Measurements from ENCODE around the gene CCDC17. TPM values are rescaled to one million over a fixed set of nuclear protein-coding genes. Genes with fewer than 3 reads are reported as not detected.
A peak's percentile ranks its signal among the peaks of the same experiment; 100 is the strongest.

The CCDC17 gene
- total RNA-seq = 2.5 and 2.8 TPM in 2 replicates

GRCh38 chr1:45623972-45624371 lies at the start of gene CCDC17:
CCDC17 (minus strand) TSS chr1:45624054; CDS start chr1:45623909, 145 bp downstream.
- H3K9me3 Mint-ChIP-seq = no peaks in the 10 kb centered on the region
- peaks cover 34% of the 10 kb centered on the region for H3K36me3 Mint-ChIP-seq (ENCODE audit: low read depth)
- H3K27ac Mint-ChIP-seq = no peak within 1 kb of the TSS
- H3K27me3 Mint-ChIP-seq (ENCODE audit: low read depth) = no peaks in the 10 kb centered on the region
- H3K4me3 Mint-ChIP-seq (ENCODE audit: low read depth) = no peak within 1 kb of the TSS
- intact Hi-C loops (cut with micrococcal nuclease) = no loop called here
- no peak for DNase-seq (ENCODE audit: low spot score)
- H3K4me1 Mint-ChIP-seq (ENCODE audit: low read depth) = no peaks in the 10 kb centered on the region

GRCh38 chr1:45669859-45670655 lies 46.2 kb upstream of the CCDC17 start:
- Mint-ChIP-seq H3K27ac (no peak overlapping the region), H3K4me3 (ENCODE audit: low read depth) (no peak overlapping the region), H3K27me3 (ENCODE audit: low read depth) (no peaks in the 10 kb centered on the region), H3K9me3 (no peaks in the 10 kb centered on the region), H3K36me3 (ENCODE audit: low read depth) (peaks cover 41% of the 10 kb centered on the region), H3K4me1 (ENCODE audit: low read depth) (peaks cover 13% of the 10 kb centered on the region)
- intact Hi-C loops (cut with micrococcal nuclease) = no loop called here
- no peak for DNase-seq (ENCODE audit: low spot score)

GRCh38 chr1:45669379-45669778 lies 45.5 kb upstream of the CCDC17 start:
- H3K27me3 Mint-ChIP-seq (ENCODE audit: low read depth) = no peaks in the 10 kb centered on the region
- H3K4me3 Mint-ChIP-seq (ENCODE audit: low read depth) = no peak overlapping the region
- peaks cover 40% of the 10 kb centered on the region for H3K36me3 Mint-ChIP-seq (ENCODE audit: low read depth)
- no peaks in the 10 kb centered on the region for H3K9me3 Mint-ChIP-seq
- H3K27ac Mint-ChIP-seq = no peak overlapping the region
- peaks cover 13% of the 10 kb centered on the region for H3K4me1 Mint-ChIP-seq (ENCODE audit: low read depth)
- intact Hi-C loops (cut with micrococcal nuclease) = no loop called here
- DNase-seq (ENCODE audit: low spot score) = no peak

- Mint-ChIP-seq H3K27me3 (ENCODE audit: low read depth) (no peaks in the 10 kb centered on the region), H3K36me3 (ENCODE audit: low read depth) (peaks cover 41% of the 10 kb centered on the region), H3K4me3 (ENCODE audit: low read depth) (no peak overlapping the region), H3K9me3 (no peaks in the 10 kb centered on the region), H3K4me1 (ENCODE audit: low read depth) (peaks cover 13% of the 10 kb centered on the region), H3K27ac (no peak overlapping the region)
- no peak for DNase-seq (ENCODE audit: low spot score)
- intact Hi-C loops (cut with micrococcal nuclease) = no loop called here
Measured at GRCh38 chr1:45668526-45668925, 44.7 kb upstream of the CCDC17 start.

- intact Hi-C loops (cut with micrococcal nuclease) = no loop called here
- DNase-seq (ENCODE audit: low spot score) = no peak
- Mint-ChIP-seq H3K36me3 (ENCODE audit: low read depth) (peaks cover 36% of the 10 kb centered on the region), H3K4me1 (ENCODE audit: low read depth) (peaks cover 14% of the 10 kb centered on the region), H3K27me3 (ENCODE audit: low read depth) (no peaks in the 10 kb centered on the region), H3K4me3 (ENCODE audit: low read depth) (no peak overlapping the region), H3K27ac (no peak overlapping the region), H3K9me3 (no peaks in the 10 kb centered on the region)
Measured at GRCh38 chr1:45667321-45668111, 43.7 kb upstream of the CCDC17 start.

GRCh38 chr1:45666836-45667235 lies 43.0 kb upstream of the CCDC17 start:
- intact Hi-C loops (cut with micrococcal nuclease) = no loop called here
- Mint-ChIP-seq H3K4me1 (ENCODE audit: low read depth) (peaks cover 12% of the 10 kb centered on the region), H3K27ac (no peak overlapping the region), H3K36me3 (ENCODE audit: low read depth) (peaks cover 34% of the 10 kb centered on the region), H3K27me3 (ENCODE audit: low read depth) (no peaks in the 10 kb centered on the region), H3K9me3 (no peaks in the 10 kb centered on the region), H3K4me3 (ENCODE audit: low read depth) (no peak overlapping the region)
- DNase-seq (ENCODE audit: low spot score) = no peak

GRCh38 chr1:45660336-45660735 lies 36.5 kb upstream of the CCDC17 start:
- peaks cover 14% of the 10 kb centered on the region for H3K4me1 Mint-ChIP-seq (ENCODE audit: low read depth)
- H3K36me3 Mint-ChIP-seq (ENCODE audit: low read depth) = peaks cover 67% of the 10 kb centered on the region
- intact Hi-C loops (cut with micrococcal nuclease) = no loop called here
- no peak overlapping the region for H3K27ac Mint-ChIP-seq
- H3K9me3 Mint-ChIP-seq = no peaks in the 10 kb centered on the region
- H3K27me3 Mint-ChIP-seq (ENCODE audit: low read depth) = no peaks in the 10 kb centered on the region
- no peak for DNase-seq (ENCODE audit: low spot score)
- H3K4me3 Mint-ChIP-seq (ENCODE audit: low read depth) = no peak overlapping the region

- no peak for DNase-seq (ENCODE audit: low spot score)
- H3K36me3 Mint-ChIP-seq (ENCODE audit: low read depth) = peaks cover 74% of the 10 kb centered on the region
- H3K27ac Mint-ChIP-seq = no peak overlapping the region
- no peaks in the 10 kb centered on the region for H3K27me3 Mint-ChIP-seq (ENCODE audit: low read depth)
- peaks cover 19% of the 10 kb centered on the region for H3K4me1 Mint-ChIP-seq (ENCODE audit: low read depth)
- no peaks in the 10 kb centered on the region for H3K9me3 Mint-ChIP-seq
- H3K4me3 Mint-ChIP-seq (ENCODE audit: low read depth) = no peak overlapping the region
- intact Hi-C loops (cut with micrococcal nuclease) = no loop called here
Measured at GRCh38 chr1:45659222-45659621, 35.4 kb upstream of the CCDC17 start.

GRCh38 chr1:45658171-45658570 lies 34.3 kb upstream of the CCDC17 start:
- Mint-ChIP-seq H3K4me3 (ENCODE audit: low read depth) (no peak overlapping the region), H3K4me1 (ENCODE audit: low read depth) (peaks cover 16% of the 10 kb centered on the region), H3K27me3 (ENCODE audit: low read depth) (no peaks in the 10 kb centered on the region), H3K36me3 (ENCODE audit: low read depth) (peaks cover 71% of the 10 kb centered on the region), H3K27ac (no peak overlapping the region), H3K9me3 (no peaks in the 10 kb centered on the region)
- DNase-seq (ENCODE audit: low spot score) = no peak
- intact Hi-C loops (cut with micrococcal nuclease) = no loop called here

GRCh38 chr1:45656573-45657226 lies 32.8 kb upstream of the CCDC17 start:
- no peaks in the 10 kb centered on the region for H3K9me3 Mint-ChIP-seq
- no peak overlapping the region for H3K4me3 Mint-ChIP-seq (ENCODE audit: low read depth)
- no peak overlapping the region for H3K27ac Mint-ChIP-seq
- DNase-seq (ENCODE audit: low spot score) = no peak
- peaks cover 14% of the 10 kb centered on the region for H3K4me1 Mint-ChIP-seq (ENCODE audit: low read depth)
- intact Hi-C loops (cut with micrococcal nuclease) = no loop called here
- no peaks in the 10 kb centered on the region for H3K27me3 Mint-ChIP-seq (ENCODE audit: low read depth)
- peaks cover 80% of the 10 kb centered on the region for H3K36me3 Mint-ChIP-seq (ENCODE audit: low read depth)

GRCh38 chr1:45654540-45655280 lies 30.9 kb upstream of the CCDC17 start:
- H3K4me3 Mint-ChIP-seq (ENCODE audit: low read depth) = no peak overlapping the region
- H3K27ac Mint-ChIP-seq = peak overlapping the region; percentile 46
- no peaks in the 10 kb centered on the region for H3K9me3 Mint-ChIP-seq
- H3K27me3 Mint-ChIP-seq (ENCODE audit: low read depth) = no peaks in the 10 kb centered on the region
- no peak for DNase-seq (ENCODE audit: low spot score)
- H3K36me3 Mint-ChIP-seq (ENCODE audit: low read depth) = peaks cover 86% of the 10 kb centered on the region
- peaks cover 14% of the 10 kb centered on the region for H3K4me1 Mint-ChIP-seq (ENCODE audit: low read depth)
- intact Hi-C loops (cut with micrococcal nuclease) = loop anchor here (2.0 kb wide), 1 partner anchor 32 kb away; the partner anchor contains the start of gene GPBP1L1

- intact Hi-C loops (cut with micrococcal nuclease) = no loop called here
- peaks cover 51% of the 10 kb centered on the region for H3K36me3 Mint-ChIP-seq (ENCODE audit: low read depth)
- no peaks in the 10 kb centered on the region for H3K9me3 Mint-ChIP-seq
- H3K27ac Mint-ChIP-seq = no peak overlapping the region
- H3K4me1 Mint-ChIP-seq (ENCODE audit: low read depth) = peaks cover 2% of the 10 kb centered on the region
- H3K27me3 Mint-ChIP-seq (ENCODE audit: low read depth) = no peaks in the 10 kb centered on the region
- H3K4me3 Mint-ChIP-seq (ENCODE audit: low read depth) = no peak overlapping the region
- no peak for DNase-seq (ENCODE audit: low spot score)
Measured at GRCh38 chr1:45647248-45648021, 23.6 kb upstream of the CCDC17 start.

All from activated T-helper 2 cell treated with anti-CD3 and anti-CD28 coated beads, Interferon-gamma antibody, Interleukin-2, Interleukin-4, amounts not matched to agents 10 μg/mL and 5 μg/mL and 100 μg/mL, durations not matched to agents 14 hours and 24 hours and 36 hours (primary cell).